Skin epidermis (tissue), 12 donors: Measurements from ENCODE around the gene TNFAIP8.

ENCODE experiments used
- H3K27ac ChIP-seq, 21 experiments: fragments of 200-600 bp; sonication (generic) in 11 of 21; one replicate each; pipeline ENCODE4 v1.5.0; 2020; ENCODE audit warnings: mild to moderate bottlenecking in 3 of 21, inconsistent platforms in 2 of 21, moderate library complexity in 2 of 21
- H3K4me3 ChIP-seq, 7 experiments: fragments of 200-600 bp; sonication (generic) in 2 of 7; one replicate each; pipeline ENCODE4 v1.5.0; 2020; ENCODE audit warnings: inconsistent platforms in 2 of 7, mild to moderate bottlenecking in 2 of 7, moderate library complexity in 1 of 7

Gene TNFAIP8

GRCh38 chr5:119361594-119362125 is 5.8 kb downstream of the TNFAIP8 start:
- no peak overlapping the region for H3K4me3 ChIP-seq
- peak overlapping the region in 14 of 21 experiments; percentile 20 to 95 (median 54) for H3K27ac ChIP-seq

GRCh38 chr5:119362714-119363113 is 6.9 kb downstream of the TNFAIP8 start:
- Histone ChIP-seq H3K4me3 (no peak overlapping the region), H3K27ac (peak overlapping the region in 5 of 21 experiments; percentile 1 to 49 (median 16))

GRCh38 chr5:119363271-119363670 is 7.5 kb downstream of the TNFAIP8 start:
- peak overlapping the region in 4 of 21 experiments; percentile 1 to 49 (median 27) for H3K27ac ChIP-seq

GRCh38 chr5:119363936-119364335 is 8.1 kb downstream of the TNFAIP8 start:
- peak overlapping the region in 1 of 21 experiments; percentile 49 for H3K27ac ChIP-seq
- no peak overlapping the region for H3K4me3 ChIP-seq

More at GRCh38 chr5:119363271-119363670, 7.5 kb downstream of the TNFAIP8 start:
- H3K4me3 ChIP-seq = no peak overlapping the region

- Histone ChIP-seq H3K27ac (peak overlapping the region in 12 of 21 experiments; percentile 10 to 70 (median 45)), H3K4me3 (no peak overlapping the region)
These were observed 10.2 kb downstream of the TNFAIP8 start for GRCh38 chr5:119365847-119366539.

- Histone ChIP-seq H3K4me3 (no peak overlapping the region), H3K27ac (peak overlapping the region in 11 of 21 experiments; percentile 10 to 70 (median 45))
These were observed 10.7 kb downstream of the TNFAIP8 start for GRCh38 chr5:119366540-119366881.

- peak overlapping the region in 5 of 21 experiments; percentile 45 to 61 (median 49) for H3K27ac ChIP-seq
- H3K4me3 ChIP-seq = no peak overlapping the region
These were observed 11.9 kb downstream of the TNFAIP8 start for GRCh38 chr5:119367502-119368237.

GRCh38 chr5:119368238-119368630 is 12.4 kb downstream of the TNFAIP8 start:
- H3K27ac ChIP-seq = peak overlapping the region in 4 of 21 experiments; percentile 45 to 61 (median 49)
- no peak overlapping the region for H3K4me3 ChIP-seq

GRCh38 chr5:119370486-119370885 is 14.7 kb downstream of the TNFAIP8 start:
- H3K27ac ChIP-seq = no peak overlapping the region

GRCh38 chr5:119371146-119371545 is 15.3 kb downstream of the TNFAIP8 start:
- H3K27ac ChIP-seq = no peak overlapping the region
- H3K4me3 ChIP-seq = no peak overlapping the region

More at GRCh38 chr5:119370486-119370885, 14.7 kb downstream of the TNFAIP8 start:
- H3K4me3 ChIP-seq = no peak overlapping the region

- Histone ChIP-seq H3K4me3 (no peak overlapping the region), H3K27ac (no peak overlapping the region)
These were observed 17.6 kb downstream of the TNFAIP8 start for GRCh38 chr5:119373449-119373858.

- H3K27ac ChIP-seq = no peak overlapping the region
- no peak overlapping the region for H3K4me3 ChIP-seq
These were observed 19.1 kb downstream of the TNFAIP8 start for GRCh38 chr5:119374901-119375300.

- H3K27ac ChIP-seq = no peak overlapping the region
- no peak overlapping the region for H3K4me3 ChIP-seq
These were observed 21.2 kb downstream of the TNFAIP8 start for GRCh38 chr5:119377066-119377465.

GRCh38 chr5:119378075-119378700 is 22.4 kb downstream of the TNFAIP8 start:
- H3K4me3 ChIP-seq = no peak overlapping the region
- peak overlapping the region in 1 of 21 experiments; percentile 5 for H3K27ac ChIP-seq

GRCh38 chr5:119379096-119379495 is 23.3 kb downstream of the TNFAIP8 start:
- Histone ChIP-seq H3K27ac (peak overlapping the region in 2 of 21 experiments; percentile 1 to 21), H3K4me3 (no peak overlapping the region)

GRCh38 chr5:119379942-119380547 is 24.2 kb downstream of the TNFAIP8 start:
- Histone ChIP-seq H3K4me3 (no peak overlapping the region), H3K27ac (no peak overlapping the region)

GRCh38 chr5:119382169-119382568 is 26.4 kb downstream of the TNFAIP8 start:
- Histone ChIP-seq H3K4me3 (no peak overlapping the region), H3K27ac (no peak overlapping the region)

GRCh38 chr5:119383008-119383407 is 27.2 kb downstream of the TNFAIP8 start:
- no peak overlapping the region for H3K27ac ChIP-seq
- no peak overlapping the region for H3K4me3 ChIP-seq

- no peak overlapping the region for H3K4me3 ChIP-seq
- H3K27ac ChIP-seq = peak overlapping the region in 2 of 21 experiments; percentile 17 to 57
These were observed 29.3 kb downstream of the TNFAIP8 start for GRCh38 chr5:119385136-119385535.
